ENCODE results near the gene KLHL35. TPM values are rescaled to one million over a fixed set of nuclear protein-coding genes. Genes with fewer than 3 reads are reported as not detected.

The KLHL35 gene
- total RNA-seq, 1 experiment from 2014 or later: 0.83 TPM

GRCh38 chr11:75476739-75477613 is 44.0 kb upstream of the KLHL35 start:
- Histone ChIP-seq H3K4me1 (ENCODE audit: insufficient read depth, low read length) (no peaks in the 10 kb centered on the region), H3T11ph (ENCODE audit: low read length) (no peak overlapping the region), H4K20me1 (ENCODE audit: control insufficient read depth, insufficient read depth, insufficient read length) (no peaks in the 10 kb centered on the region), H3K18ac (ENCODE audit: insufficient read length, low read depth, low read length) (no peak overlapping the region), H3K56ac (ENCODE audit: insufficient read length, low read depth, low read length) (no peak overlapping the region), H2AK5ac (ENCODE audit: insufficient read length, low read length) (no peak overlapping the region), H2BK20ac (ENCODE audit: low read depth, low read length, poor library complexity, severe bottlenecking) (no peak overlapping the region), H3K79me1 (ENCODE audit: insufficient read depth, low read depth, low read length, poor library complexity, severe bottlenecking) (no peaks in the 10 kb centered on the region), H3K9ac (ENCODE audit: extremely low read depth, insufficient read length, low read length) (no peak overlapping the region), H2BK5ac (ENCODE audit: insufficient read length, low read length) (no peak overlapping the region), H4K8ac (replicated peaks; ENCODE audit: insufficient read length, low read depth, low read length) (no peak overlapping the region), H3K4ac (ENCODE audit: low read depth, low read length) (no peak overlapping the region), H2AFZ (ENCODE audit: low read length) (no peak overlapping the region), H3K27ac (ENCODE audit: insufficient read length, low read depth, low read length) (no peak overlapping the region), H3K23ac (ENCODE audit: insufficient read length, low read depth, low read length) (no peak overlapping the region), H4K5ac (ENCODE audit: insufficient read length, low read depth, low read length) (no peak overlapping the region), H3K4me2 (ENCODE audit: insufficient read depth, insufficient read length, low read length) (no peak overlapping the region), H3K14ac (ENCODE audit: insufficient read depth, low read length) (no peak overlapping the region), H2BK12ac (ENCODE audit: insufficient read length, low read depth, low read length) (no peak overlapping the region), H3K9me3 (ENCODE audit: control insufficient read depth, low read depth, low read length) (no peaks in the 10 kb centered on the region), H3K27me3 (ENCODE audit: insufficient read depth, low read length) (no peaks in the 10 kb centered on the region), H2BK120ac (ENCODE audit: low read depth, low read length, poor library complexity, severe bottlenecking) (no peak overlapping the region), H3K23me2 (ENCODE audit: insufficient read length, low read depth, low read length, poor library complexity, severe bottlenecking) (no peaks in the 10 kb centered on the region), H4K91ac (ENCODE audit: insufficient read length, low read depth, low read length) (no peak overlapping the region), H2BK15ac (ENCODE audit: low read depth, low read length) (no peak overlapping the region), H3K79me2 (ENCODE audit: insufficient read depth, low read length) (no peaks in the 10 kb centered on the region)
- Mint-ChIP-seq H3K4me3 (no peak overlapping the region), H3K4me1 (peaks cover 15 to 31% of the 10 kb centered on the region in 2 experiments), H3K36me3 (ENCODE audit: insufficient read depth in 1 of 3, low read depth in 3 of 3) (no peaks in the 10 kb centered on the region), H3K27ac (peak overlapping the region in 1 of 3 experiments; percentile 28; a peak in 1 of 7 replicates), H3K27me3 (ENCODE audit: low read depth) (no peaks in the 10 kb centered on the region), H3K9me3 (no peaks in the 10 kb centered on the region; a peak in 1 of 5 replicates)
- DNase-seq: no peak
- no peak for TF ChIP-seq CTCF (conservative IDR thresholded peaks at IDR 0.05)
- WGBS (ENCODE audit: extremely low coverage, insufficient read length, low lambda C conversion rate): no CpG with 5 or more reads among the region's 10 CpGs
